NOMO-1 (cell line): ENCODE data around the gene RNF115.
"Not testable (repeated sequence)": the region's sequence is repeated elsewhere in the genome, so short reads cannot be mapped to it uniquely, and the experiment has no call there.

Experiments used
- DNase-seq, 2 experiments: peaks; one replicate each; lab custom pipeline; 2025; ENCODE audit not compliant: unreplicated experiment in 2 of 2; lab: John Stamatoyannopoulos, UW

The RNF115 gene

GRCh38 chr1:145828367-145829026, 4.6 kb upstream of the RNF115 start:
- no peak for DNase-seq

DNA sequence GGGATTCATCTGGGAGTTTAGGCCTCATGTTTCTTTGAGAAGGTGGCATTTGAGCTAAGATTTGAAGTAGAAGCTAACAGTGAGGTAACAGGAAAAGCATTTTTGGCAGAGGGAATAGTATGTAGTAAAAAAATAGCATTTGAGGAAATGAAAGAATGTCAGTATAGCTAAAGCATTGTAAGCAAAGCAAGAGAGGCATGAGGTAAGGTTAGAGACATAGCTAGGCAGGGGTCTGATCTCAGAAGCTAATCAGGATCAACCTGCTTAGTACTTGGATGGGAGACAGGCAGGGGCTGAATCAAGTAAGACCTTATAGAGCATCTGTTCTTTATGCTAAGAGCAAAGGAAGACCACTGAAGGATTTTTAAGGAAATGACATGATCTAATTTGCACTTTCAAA, 4.1 kb upstream of the RNF115 start:
- DNase-seq = no peak

DNA sequence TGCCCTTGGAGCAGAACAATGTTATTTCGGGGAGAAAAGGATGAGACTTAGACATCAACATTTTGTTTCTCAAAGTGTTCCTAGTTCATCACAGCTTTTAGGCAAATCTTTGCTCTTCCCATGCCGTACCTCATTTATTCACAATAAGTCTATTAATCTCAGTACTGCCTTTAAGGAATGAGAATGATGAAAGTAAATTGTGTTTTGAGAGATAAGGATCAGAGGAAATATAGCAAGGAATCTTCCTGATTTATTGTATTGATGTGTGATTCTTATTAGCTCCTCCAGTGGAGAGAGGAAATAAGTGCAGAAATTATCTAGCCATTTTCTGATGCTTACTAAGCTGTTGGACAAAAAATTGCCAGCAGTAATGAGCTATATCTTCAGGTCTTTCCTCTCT, 2.1 kb upstream of the RNF115 start:
- no peak for DNase-seq

DNA sequence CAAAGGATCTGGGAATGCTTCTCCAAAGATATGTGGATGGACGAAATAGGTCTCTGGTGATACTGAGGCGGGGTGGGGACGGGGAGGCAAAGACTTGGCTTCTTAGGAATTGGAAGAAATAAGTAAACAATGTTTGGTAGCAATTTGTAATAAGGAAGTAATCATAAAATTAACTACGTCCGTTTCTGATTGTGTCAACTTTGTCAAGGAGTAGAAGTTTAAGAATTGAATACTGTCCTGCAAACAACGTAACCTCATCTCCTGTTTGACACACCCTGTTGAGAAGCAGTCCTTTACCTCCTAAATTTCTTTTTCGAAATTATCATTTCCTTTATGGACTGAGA, 576 bp upstream of the RNF115 start:
- peak in 1 of 2 experiments; percentile 61 for DNase-seq

- DNase-seq = not testable (repeated sequence)
Observed at GRCh38 chr1:145822779-145823331, 1.0 kb downstream of the RNF115 start.

GRCh38 chr1:145818095-145818494, 5.8 kb downstream of the RNF115 start:
- not testable (repeated sequence) for DNase-seq

DNA sequence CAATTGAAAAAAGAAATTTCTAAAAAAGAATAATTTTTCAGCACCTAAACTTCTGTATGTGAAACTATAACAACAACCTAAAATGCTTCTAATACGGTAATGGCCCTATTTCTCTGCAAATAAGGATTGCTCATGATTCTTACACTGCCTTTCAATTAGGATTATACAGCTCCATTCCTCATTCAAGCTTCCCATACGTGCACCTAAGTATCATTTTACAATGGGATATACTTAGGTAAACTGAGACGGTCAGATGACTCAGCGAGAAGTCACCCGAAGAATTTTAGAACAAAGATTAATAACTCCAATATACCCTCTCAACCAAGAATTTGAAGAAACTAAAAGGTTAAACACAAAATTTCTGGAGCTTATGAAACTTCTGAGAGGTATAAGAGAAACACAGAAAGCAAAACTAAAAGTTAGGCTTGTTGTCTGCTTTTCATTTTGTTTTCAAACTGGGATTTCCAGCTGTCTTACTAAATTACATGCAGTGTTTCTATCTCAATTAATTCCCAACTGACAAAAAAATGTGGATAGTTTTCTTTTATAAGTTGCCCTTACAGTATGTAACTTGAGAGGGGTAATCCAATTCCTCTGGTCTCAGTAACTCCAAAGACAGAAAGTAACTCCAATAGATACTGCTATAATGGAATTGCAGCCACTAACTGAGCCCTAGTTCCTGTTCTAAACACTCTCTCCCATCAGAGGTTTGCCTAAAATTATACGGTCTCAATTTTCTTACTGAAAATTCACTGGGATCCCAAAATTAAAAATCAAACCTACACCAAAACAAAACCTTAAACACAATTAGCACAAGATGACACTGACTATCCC, 10.7 kb downstream of the RNF115 start:
- not testable (repeated sequence) for DNase-seq

DNA sequence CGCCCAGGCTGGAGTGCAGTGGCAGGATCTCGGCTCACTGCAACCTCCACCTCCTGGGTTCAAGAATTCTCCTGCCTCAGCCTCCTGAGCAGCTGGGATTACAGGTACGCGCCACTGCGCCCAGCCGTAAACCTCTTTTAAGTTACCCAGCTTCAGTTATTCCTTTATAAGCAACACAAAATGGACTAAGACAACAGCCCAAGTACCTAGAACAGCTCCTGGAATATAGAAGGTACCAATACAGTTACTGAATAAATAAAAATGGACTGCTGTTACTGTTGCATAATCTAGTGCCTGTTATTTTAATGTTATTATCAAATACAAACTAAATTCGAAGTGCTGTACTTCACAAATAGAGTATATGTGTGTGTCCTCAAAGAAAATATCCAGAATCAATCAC, 17.1 kb downstream of the RNF115 start:
- no peak for DNase-seq

GRCh38 chr1:145806408-145806807, 17.5 kb downstream of the RNF115 start:
- DNase-seq = no peak

DNA sequence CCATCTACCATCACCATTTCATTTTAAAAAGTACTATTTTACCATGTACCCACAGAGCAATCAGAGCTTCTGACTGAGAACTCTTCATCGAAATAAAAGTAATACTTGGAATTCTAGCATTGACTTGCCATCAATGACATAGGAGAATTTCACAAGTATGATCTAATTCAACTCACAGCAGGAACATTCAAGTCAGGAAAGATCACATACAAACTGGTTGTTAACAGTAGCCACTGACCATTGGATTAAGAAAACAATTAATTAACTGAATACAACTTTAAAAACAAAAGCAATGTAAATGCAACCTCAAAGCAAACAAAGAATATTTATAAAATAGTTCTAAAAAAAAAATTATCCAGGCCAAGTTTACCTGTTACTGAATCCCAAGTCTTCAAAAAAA, 18.8 kb downstream of the RNF115 start:
- DNase-seq = no peak

GRCh38 chr1:145804235-145805045, 19.5 kb downstream of the RNF115 start:
- DNase-seq = peak in 1 of 2 experiments; percentile 20

DNA sequence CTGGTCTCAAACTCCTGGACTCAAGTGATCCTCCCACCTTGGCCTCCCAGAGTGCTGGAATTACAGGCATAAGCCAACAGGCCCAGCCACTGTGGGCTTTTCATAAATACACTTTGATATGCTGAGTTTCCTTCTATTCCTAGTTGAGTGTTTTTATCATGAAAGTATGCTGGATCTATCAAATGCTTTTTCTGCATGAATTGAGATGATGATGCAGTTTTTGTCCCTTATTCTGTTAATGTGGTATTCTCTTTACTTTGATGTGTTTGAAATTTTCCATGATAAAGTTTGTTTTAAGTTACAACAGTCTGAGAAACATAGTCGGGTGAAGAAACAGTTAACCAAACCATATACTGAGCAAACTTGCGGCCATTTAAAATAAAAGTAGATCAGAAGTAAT, 24.1 kb downstream of the RNF115 start:
- DNase-seq = no peak

DNA sequence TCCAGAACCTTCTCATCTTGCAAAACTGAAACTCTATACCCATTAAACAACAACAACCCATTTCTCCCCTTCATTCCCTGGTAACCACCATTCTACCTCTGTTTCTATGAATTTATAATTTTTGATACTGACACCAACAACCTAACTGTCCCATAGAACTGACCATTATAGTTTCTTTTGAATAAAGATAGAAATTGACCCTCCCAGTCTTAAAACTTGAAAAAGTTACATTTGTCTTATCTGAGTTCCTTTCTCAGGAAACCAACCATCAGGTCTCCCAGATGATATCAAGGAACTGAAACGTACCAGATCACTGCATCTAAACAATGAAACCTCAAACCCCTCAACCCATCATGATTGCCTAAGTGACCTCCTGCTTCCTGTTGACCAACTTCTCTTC, 27.1 kb downstream of the RNF115 start:
- no peak for DNase-seq

DNA sequence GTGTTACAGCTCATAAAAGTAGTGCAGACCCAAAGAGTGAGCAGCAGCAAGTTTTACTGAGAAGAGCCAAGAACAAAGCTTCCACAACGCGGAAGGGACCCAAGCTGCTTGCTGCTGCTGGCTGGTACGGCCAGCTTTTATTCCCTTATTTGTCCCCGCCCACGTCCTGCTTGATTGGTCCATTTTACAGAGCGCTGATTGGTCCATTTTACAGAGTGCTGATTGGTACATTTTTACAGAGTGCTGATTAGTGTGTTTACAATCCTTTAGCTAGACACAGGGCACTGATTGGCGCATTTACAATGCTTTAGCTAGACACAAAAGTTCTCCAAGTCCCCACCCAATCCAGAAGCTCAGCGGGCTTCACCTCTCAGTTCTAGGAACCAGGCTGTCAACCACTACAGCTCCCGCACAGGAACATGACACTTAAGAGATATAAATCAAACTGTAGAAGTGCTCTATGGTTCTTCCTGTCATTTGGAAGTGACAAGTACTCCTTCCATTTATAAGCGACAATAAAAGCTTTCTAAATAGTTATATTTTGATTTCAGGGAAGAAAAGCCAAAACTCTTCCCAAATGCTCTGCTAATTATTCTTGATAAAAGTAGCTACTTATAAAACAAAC, 28.5 kb downstream of the RNF115 start:
- no peak for DNase-seq

DNA sequence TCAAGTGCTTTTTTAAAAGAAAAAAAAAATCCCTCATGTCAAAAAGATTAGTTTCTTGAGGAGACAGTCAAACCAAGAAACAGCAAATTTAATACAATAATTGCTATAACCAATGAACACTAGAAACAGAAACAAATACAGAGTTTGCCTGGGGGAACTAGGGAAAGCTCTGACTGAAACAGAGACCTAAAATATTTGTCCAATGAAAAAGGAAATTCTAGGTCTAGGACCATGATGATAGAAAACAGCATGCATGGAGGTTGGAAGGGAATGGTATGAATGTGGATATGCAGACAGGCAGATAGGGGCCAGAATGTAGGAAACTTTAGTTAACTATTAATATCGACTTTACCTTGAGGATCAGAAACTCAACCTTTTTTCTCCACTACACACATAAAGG, 31.4 kb downstream of the RNF115 start:
- DNase-seq = no peak

GRCh38 chr1:145791860-145792259, 32.0 kb downstream of the RNF115 start:
- not testable (repeated sequence) for DNase-seq

GRCh38 chr1:145788580-145788979, 35.3 kb downstream of the RNF115 start:
- no peak for DNase-seq

GRCh38 chr1:145786271-145786670, 37.6 kb downstream of the RNF115 start:
- DNase-seq = no peak

DNA sequence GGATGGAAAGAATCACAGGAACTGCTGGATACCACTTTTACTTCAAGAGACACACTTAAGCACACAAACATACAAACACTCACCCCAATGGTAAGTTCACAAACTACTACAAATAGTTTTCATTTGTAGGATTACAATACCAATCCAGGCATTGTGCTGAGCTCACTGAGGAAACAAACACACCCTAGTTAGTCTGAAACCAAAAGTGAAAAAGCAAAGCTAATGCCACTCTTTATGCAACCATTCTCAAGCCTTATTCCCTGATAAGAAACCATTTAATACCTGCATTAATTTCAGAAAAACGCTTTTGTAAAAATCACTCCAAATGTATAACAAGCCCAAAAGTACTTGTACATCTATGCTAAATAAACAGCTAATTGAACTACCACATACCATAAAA, 38.3 kb downstream of the RNF115 start:
- no peak for DNase-seq

GRCh38 chr1:145784409-145784808, 39.5 kb downstream of the RNF115 start:
- DNase-seq = no peak
